ENCODE data around the gene TRAF3IP1.

GRCh38 chr2:238422940-238423339 lies 102.6 kb downstream of the TRAF3IP1 start:
- TF ChIP-seq CREB5 (CRISPR knock-in tag; IDR thresholded peaks at IDR 0.05; ENCODE audit: low read depth), result no peak
- TF ChIP-seq ARNTL (CRISPR knock-in tag; IDR thresholded peaks at IDR 0.05; ENCODE audit: borderline replicate concordance, low read depth), result no peak
- no peak for TF ChIP-seq ZFP3 (CRISPR knock-in tag; IDR thresholded peaks at IDR 0.05)
- TF ChIP-seq ESRRG (CRISPR knock-in tag; IDR thresholded peaks at IDR 0.05), result no peak
- no peak for TF ChIP-seq ZNF565 (CRISPR knock-in tag; conservative IDR thresholded peaks at IDR 0.05; ENCODE audit: low read depth)
- TF ChIP-seq ZFP30 (CRISPR knock-in tag; IDR thresholded peaks at IDR 0.05), result no peak
- no peak for TF ChIP-seq PATZ1 (CRISPR knock-in tag; IDR thresholded peaks at IDR 0.05; ENCODE audit: borderline replicate concordance)
- no peak for TF ChIP-seq PPARA (CRISPR knock-in tag; IDR thresholded peaks at IDR 0.05; ENCODE audit: borderline replicate concordance)
- no peak for TF ChIP-seq ZC3H10 (CRISPR knock-in tag; IDR thresholded peaks at IDR 0.05)
- no peak for TF ChIP-seq RARB (CRISPR knock-in tag; IDR thresholded peaks at IDR 0.05)
- TF ChIP-seq ZNF8 (CRISPR knock-in tag; IDR thresholded peaks at IDR 0.05), result no peak
- no peak for TF ChIP-seq TOX (CRISPR knock-in tag; IDR thresholded peaks at IDR 0.05; ENCODE audit: borderline replicate concordance)
- TF ChIP-seq TSHZ2 (CRISPR knock-in tag; IDR thresholded peaks at IDR 0.05), result no peak
- TF ChIP-seq POU6F1 (CRISPR knock-in tag; IDR thresholded peaks at IDR 0.05; ENCODE audit: borderline replicate concordance, low read depth), result no peak
